ENCODE results near the gene TXNDC16. TPM values are rescaled to one million over a fixed set of nuclear protein-coding genes. Genes with fewer than 3 reads are reported as not detected.

The TXNDC16 gene
- total and polyA plus RNA-seq, 2 donors (not counting 1 experiment from before 2014, with no cell fraction given), result 0.75 to 7.0 TPM

- CTCF ChIA-PET, result interaction anchor here (0.6 to 1.3 kb wide), 3 partner anchors 10 to 142 kb away, joined by 3 to 4 read pairs (median 4); partner anchors contain the start of gene ERO1A
- H3K9me3 Mint-ChIP-seq (ENCODE audit: insufficient read depth), result no peaks in the 10 kb centered on the region
Observed at GRCh38 chr14:52553002-52553670, 831 bp upstream of the TXNDC16 start.

More at GRCh38 chr14:52553002-52553670, 831 bp upstream of the TXNDC16 start:
- H3K9me3 ChIP-seq (ENCODE audit: control extremely low read depth in 1 of 3, control insufficient read depth in 2 of 3, insufficient read depth in 1 of 3, low read length in 2 of 3), result no peaks in the 10 kb centered on the region
- ATAC-seq (ENCODE audit: low read depth), result peak; percentile 2
- H3K4me1 Mint-ChIP-seq, result peaks cover 20% of the 10 kb centered on the region
- no peak overlapping the region for H3K27ac ChIP-seq (ENCODE audit: low read length in 2 of 2)
- H3K4me3 Mint-ChIP-seq, result peak overlapping the region; percentile 97
- POLR2A ChIA-PET, result interaction anchor here (0.6 to 1.2 kb wide), 3 partner anchors 238 to 599 kb away, joined by 3 to 5 read pairs (median 4); partner anchors contain the start of gene GNPNAT1
- intact Hi-C loops (cut with micrococcal nuclease), result loop anchor here (2.0 to 10.0 kb wide), 8 partner anchors 228 to 1456 kb away; partner anchors contain the start of genes PTGER2 and TRIM9
- no peaks in the 10 kb centered on the region for H3K36me3 ChIP-seq (replicated peaks in 1 of 2; ENCODE audit: control extremely low read depth in 1 of 2, control insufficient read depth in 1 of 2, extremely low read depth in 1 of 2, insufficient read depth in 2 of 2, low read length in 1 of 2)
- H3K27me3 ChIP-seq (replicated peaks in 1 of 4; ENCODE audit: control extremely low read depth in 1 of 4, control insufficient read depth in 3 of 4, insufficient read depth in 4 of 4, low read length in 3 of 4), result peaks cover 0 to 13% (median 13%) of the 10 kb centered on the region in 4 experiments
- peaks cover 30% of the 10 kb centered on the region for H3K79me2 ChIP-seq (ENCODE audit: control insufficient read depth, insufficient read depth, low read length)
- H3K4me2 ChIP-seq (replicated peaks; ENCODE audit: low read depth, low read length, poor library complexity, severe bottlenecking), result peak overlapping the region; percentile 100
- TF ChIP-seq CTCF (IDR thresholded peaks at IDR 0.05) (no peak), EZH2 (IDR thresholded peaks at IDR 0.05; ENCODE audit: borderline replicate concordance, insufficient read depth, low read depth, low read length, poor library complexity, severe bottlenecking) (no peak)
- peak overlapping the region; percentile 90 for H2AFZ ChIP-seq (ENCODE audit: insufficient read depth, low read depth, low read length, poor library complexity, severe bottlenecking)
- peak overlapping the region; percentile 77 for H3K9ac ChIP-seq (ENCODE audit: low read length)
- H4K20me1 ChIP-seq (ENCODE audit: control insufficient read depth, insufficient read depth, low read length, poor library complexity, severe bottlenecking), result no peaks in the 10 kb centered on the region
- H3K27ac Mint-ChIP-seq, result peak overlapping the region; percentile 70
- DNase-seq, result peak; percentile 71
- WGBS (ENCODE audit: insufficient coverage), result under 1% methylated on average over 67 of the region's 69 CpGs
- H3K4me1 ChIP-seq (ENCODE audit: control insufficient read depth in 2 of 2, insufficient read depth in 2 of 2, low read length in 2 of 2), result peaks cover 16 to 24% of the 10 kb centered on the region in 2 donors
- H3K27me3 Mint-ChIP-seq, result peaks cover 10% of the 10 kb centered on the region
- H3K4me3 ChIP-seq (ENCODE audit: control extremely low read depth in 1 of 5, extremely low read depth in 1 of 5, insufficient read depth in 1 of 5, low read depth in 2 of 5, low read length in 4 of 5), result peak overlapping the region; percentile 23 to 74 (median 68)

Measured in B cell (primary cell).